HG03558 (cell line): Measurements from ENCODE around the gene MT1E.
"Not testable (repeated sequence)": the region's sequence is repeated elsewhere in the genome, so short reads cannot be mapped to it uniquely, and the experiment has no call there.

Experiments
- ATAC-seq: cut with Tn5 transposase; IDR thresholded peaks from one replicate; pipeline ENCODE4 v1.9.1; 2021; ENCODE audit warnings: moderate number of reproducible peaks; ENCODE audit not compliant: unreplicated experiment; ENCODE audit errors: extremely low read depth

MT1E gene

GRCh38 chr16:56669005-56669839 lies 43.6 kb downstream of the MT1E start, which contains the start of gene MT1H:
TSS of gene MT1H (plus strand) at chr16:56669814. CDS start at chr16:56669885, 71 bp downstream.
- ATAC-seq = no peak

GRCh38 chr16:56669840-56670619 lies 44.4 kb downstream of the MT1E start:
- no peak for ATAC-seq

- no peak for ATAC-seq
These were observed 45.0 kb downstream of the MT1E start for GRCh38 chr16:56670620-56670934.

- ATAC-seq = not testable (repeated sequence)
These were observed 46.1 kb downstream of the MT1E start for GRCh38 chr16:56671691-56672090.

DNA sequence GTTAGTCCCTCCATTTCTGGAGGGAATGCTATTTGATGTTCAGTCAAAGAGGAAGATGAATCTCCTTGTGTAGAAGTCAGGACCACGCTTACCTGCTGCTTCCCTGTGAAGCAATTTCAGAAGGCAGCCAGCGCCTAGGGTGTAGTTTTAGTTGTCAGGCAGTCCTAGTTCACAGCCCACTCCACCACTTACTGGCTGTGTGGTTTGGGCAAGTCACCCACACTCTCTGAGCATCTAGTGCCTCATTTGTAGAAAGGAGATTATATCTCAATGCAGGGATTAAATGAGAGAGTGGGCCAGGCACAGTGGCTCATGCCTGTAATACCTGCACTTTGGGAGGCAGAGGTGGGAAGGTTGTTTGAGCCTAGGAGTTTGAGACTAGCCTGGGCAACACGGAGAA lies 46.6 kb downstream of the MT1E start:
- not testable (repeated sequence) for ATAC-seq

DNA sequence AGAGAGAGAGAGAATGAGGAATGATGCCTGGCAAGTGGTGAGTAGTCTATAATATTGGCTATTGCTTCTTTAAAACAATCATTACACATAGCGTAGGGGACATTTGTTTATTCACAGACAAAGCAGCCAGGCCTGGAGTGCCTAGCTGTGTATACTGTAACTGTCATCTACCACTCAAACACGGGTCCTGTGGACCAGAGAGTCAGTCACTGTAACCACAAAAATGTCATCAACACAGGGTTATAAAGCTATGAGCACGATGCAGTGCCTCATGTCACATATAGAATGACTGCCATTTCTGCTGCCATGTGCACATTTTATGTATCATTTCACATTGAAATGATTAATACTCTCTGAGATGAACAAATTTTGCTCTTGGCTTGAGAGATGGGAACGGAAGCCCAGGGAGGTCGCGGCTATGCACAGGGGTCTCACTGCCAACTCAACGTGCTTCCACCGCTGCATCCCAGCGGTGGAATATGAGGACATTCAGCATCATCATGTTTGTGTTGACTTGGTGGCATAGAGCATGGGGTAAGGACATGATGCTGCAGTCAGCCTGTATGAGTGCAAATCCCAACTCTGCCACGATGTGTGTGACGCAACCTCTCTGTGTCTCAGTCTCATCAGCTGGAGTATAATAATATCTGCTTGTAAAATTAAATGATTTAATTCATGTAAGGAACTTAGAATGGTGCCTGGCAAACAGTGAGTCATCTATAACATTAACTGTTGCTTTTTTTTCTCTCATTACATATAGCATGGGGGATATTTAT lies 47.4 kb downstream of the MT1E start:
- no peak for ATAC-seq

DNA sequence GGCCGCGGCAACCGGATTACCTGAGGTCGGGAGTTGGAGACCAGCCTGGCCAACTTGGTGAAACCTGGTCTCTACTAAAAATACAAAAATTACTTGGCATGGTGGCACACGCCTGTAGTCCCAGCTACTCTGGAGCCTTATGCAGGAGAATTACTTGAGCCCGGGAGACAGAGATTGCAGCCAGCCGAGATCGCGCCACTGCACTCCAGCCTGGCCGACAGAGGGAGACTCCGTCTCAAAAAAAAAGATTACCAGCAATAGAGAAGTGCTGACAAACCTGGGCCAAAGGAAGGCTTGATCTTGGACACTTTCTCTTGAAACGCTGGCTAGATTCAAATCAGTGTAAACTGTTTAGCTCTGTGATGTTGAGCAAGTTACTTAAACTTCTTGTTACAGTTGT lies 48.3 kb downstream of the MT1E start:
- no peak for ATAC-seq

DNA sequence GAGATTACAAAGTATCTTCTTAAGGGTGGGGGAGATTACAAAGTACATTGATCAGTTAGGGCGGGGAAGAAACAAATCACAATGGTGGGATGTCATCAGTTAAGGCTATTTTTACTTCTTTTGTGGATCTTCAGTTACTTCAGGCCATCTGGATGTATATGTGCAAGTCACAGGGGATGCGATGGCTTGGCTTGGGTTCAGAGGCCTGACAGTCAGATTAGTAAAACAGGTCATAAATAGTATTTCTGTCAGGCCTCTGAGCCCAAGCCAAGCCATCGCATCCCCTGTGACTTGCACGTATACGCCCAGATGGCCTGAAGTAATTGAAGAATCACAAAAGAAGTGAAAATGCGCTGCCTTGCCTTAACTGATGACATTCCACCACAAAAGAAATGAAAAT lies 49.0 kb downstream of the MT1E start:
- not testable (repeated sequence) for ATAC-seq

- no peak for ATAC-seq
These were observed 50.2 kb downstream of the MT1E start for GRCh38 chr16:56675685-56676210.
